ENCODE measurements around the gene POLH. TPM values are rescaled to one million over a fixed set of nuclear protein-coding genes. Genes with fewer than 3 reads are reported as not detected.

The POLH gene
- total and polyA plus RNA-seq, 10 of the 15 experiments (the other 5 are each of a cell fraction or from before 2014, with no cell fraction given): 5.5 to 33.6 (median 18.6) TPM

- TF ChIP-seq NKRF (conservative IDR thresholded peaks at IDR 0.05): peak; percentile 84
- TF ChIP-seq HDAC6 (IDR thresholded peaks at IDR 0.05; ENCODE audit: unreplicated experiment): no peak
- 0 out of 2 replicates have a peak, but pooled peaks have one; percentile 34 for TF ChIP-seq REST (IDR thresholded peaks at IDR 0.05; ENCODE audit: low read depth, low read length)
- TF ChIP-seq PML (IDR thresholded peaks at IDR 0.05; ENCODE audit: low read length): peak; percentile 87; the same call in 1 of the 2 replicates
- peak in 1 of 3 experiments; percentile 29; a peak in 2 of 6 replicates for TF ChIP-seq CTCF (IDR thresholded peaks at IDR 0.05 in 2 of 3, conservative IDR thresholded peaks at IDR 0.05 in 1 of 3; ENCODE audit: control insufficient read depth in 2 of 3, extremely low read depth in 1 of 3, insufficient read depth in 1 of 3, low read depth in 3 of 3, low read length in 3 of 3)
- peak; percentile 76 for TF ChIP-seq LARP7 (IDR thresholded peaks at IDR 0.05)
- no peak for TF ChIP-seq ZNF217 (IDR thresholded peaks at IDR 0.05)
- TF ChIP-seq MLLT1 (IDR thresholded peaks at IDR 0.05): peak; percentile 61; the same call in 1 of the 2 replicates
- peak; percentile 97 for TF ChIP-seq MXI1 (IDR thresholded peaks at IDR 0.05; ENCODE audit: low read depth, low read length)
- peak; percentile 88; the same call in 1 of the 2 replicates for TF ChIP-seq BACH1 (IDR thresholded peaks at IDR 0.05; ENCODE audit: borderline replicate concordance)
- TF ChIP-seq ZBTB40 (IDR thresholded peaks at IDR 0.05; ENCODE audit: borderline replicate concordance): peak; percentile 13; the same call in 1 of the 2 replicates
- TF ChIP-seq ZNF207 (IDR thresholded peaks at IDR 0.05; ENCODE audit: borderline replicate concordance): 0 out of 2 replicates have a peak, but pooled peaks have one; percentile 51
- 0 out of 2 replicates have a peak, but pooled peaks have one; percentile 2 for TF ChIP-seq JUND (IDR thresholded peaks at IDR 0.05; ENCODE audit: low read depth, low read length)
These were observed at the start of gene POLH, which contains the start of gene XPO5 (continued) for GRCh38 chr6:43575772-43576551.
